ENCODE data around the gene SLC35E2B.

DNA sequence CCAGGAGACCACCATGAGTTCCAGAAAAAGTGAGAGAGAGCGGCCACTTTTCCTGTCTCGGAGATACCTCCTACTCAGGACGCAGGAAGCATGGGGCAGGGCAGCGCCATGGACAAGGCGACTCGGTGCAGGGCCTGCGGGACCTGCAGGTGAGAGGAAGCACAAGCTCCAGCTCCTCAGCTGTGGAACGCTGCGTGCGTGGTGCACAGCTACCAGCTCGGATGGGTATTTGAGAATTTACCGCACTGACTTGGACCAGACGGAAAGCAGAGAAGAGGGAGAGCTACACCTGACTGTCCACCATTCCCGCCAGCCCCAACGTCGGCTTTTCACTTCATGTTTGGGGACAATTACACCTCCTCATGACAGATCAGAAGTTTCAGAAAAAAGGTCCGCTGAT, 39.8 kb upstream of the SLC35E2B start:
- TF ChIP-seq POLR2A (IDR thresholded peaks at IDR 0.05) (no peak), EP300 (IDR thresholded peaks at IDR 0.05) (no peak)

All from upper lobe of left lung (tissue), 4 donors.